Neural progenitor cell (in vitro differentiated cells): ENCODE data around the gene ORMDL1. TPM values are rescaled to one million over a fixed set of nuclear protein-coding genes. Genes with fewer than 3 reads are reported as not detected.
A peak's percentile ranks its signal among the peaks of the same experiment; 100 is the strongest.

Source experiments
- DNase-seq: peaks from one replicate; pipeline ENCODE4 v3.0.0-alpha.2; 2016; ENCODE audit warnings: low spot score
- H2AFZ ChIP-seq: fragments of 200-600 bp; sonication (generic); replicated peaks from 2 replicates; pipeline ENCODE4 v1.6.1; 2016; ENCODE audit warnings: antibody characterized with exemption
- H3F3A ChIP-seq: fragments of 200-600 bp; sonication (generic); 2 replicates; pipeline ENCODE4 v1.6.1; 2016; ENCODE audit warnings: antibody characterized with exemption, low read depth
- H3K27ac ChIP-seq: fragments of 200-600 bp; sonication (generic); 2 replicates; pipeline ENCODE4 v1.5.1; 2016; ENCODE audit warnings: mild to moderate bottlenecking
- H3K27me3 ChIP-seq: fragments of 200-600 bp; sonication (generic); 2 replicates; pipeline ENCODE4 v1.6.1; 2016; ENCODE audit warnings: mild to moderate bottlenecking, moderate library complexity
- H3K36me3 ChIP-seq: fragments of 200-600 bp; sonication (generic); 2 replicates; pipeline ENCODE4 v1.5.1; 2016
- H3K4me1 ChIP-seq: fragments of 200-600 bp; sonication (generic); 2 replicates; pipeline ENCODE4 v1.6.1; 2016; ENCODE audit warnings: mixed run types
- H3K4me2 ChIP-seq: fragments of 200-600 bp; sonication (generic); 2 replicates; pipeline ENCODE4 v1.6.1; 2016
- H3K4me3 ChIP-seq: fragments of 200-600 bp; sonication (generic); 2 replicates; pipeline ENCODE4 v1.5.1; 2016
- H3K79me2 ChIP-seq: fragments of 200-600 bp; sonication (generic); 2 replicates; pipeline ENCODE4 v1.6.1; 2016; ENCODE audit warnings: low read depth
- H3K9ac ChIP-seq: fragments of 200-600 bp; sonication (generic); 2 replicates; pipeline ENCODE4 v1.6.1; 2016
- H3K9me3 ChIP-seq: fragments of 200-600 bp; sonication (generic); 2 replicates; pipeline ENCODE4 v1.5.1; 2016; ENCODE audit warnings: low read depth
- H4K20me1 ChIP-seq: fragments of 200-600 bp; sonication (generic); 2 replicates; pipeline ENCODE4 v1.6.1; 2016; ENCODE audit warnings: low read depth
- H3K27ac Mint-ChIP-seq: 3 replicates; pipeline ENCODE4 v1.8.0; 2021; ENCODE audit warnings: mixed read lengths
- H3K27me3 Mint-ChIP-seq: 2 replicates; pipeline ENCODE4 v1.8.0; 2022; ENCODE audit warnings: low read depth, mild to moderate bottlenecking, inconsistent platforms, moderate library complexity, mixed read lengths; ENCODE audit not compliant: insufficient read depth
- H3K36me3 Mint-ChIP-seq: 3 replicates; pipeline ENCODE4 v1.8.0; 2021; ENCODE audit warnings: mixed read lengths
- H3K4me1 Mint-ChIP-seq: 3 replicates; pipeline ENCODE4 v1.8.0; 2021; ENCODE audit warnings: mixed read lengths
- H3K4me3 Mint-ChIP-seq: 3 replicates; pipeline ENCODE4 v1.8.0; 2021; ENCODE audit warnings: mild to moderate bottlenecking, moderate library complexity, mixed read lengths
- H3K9me3 Mint-ChIP-seq: 3 replicates; pipeline ENCODE4 v1.8.0; 2020; ENCODE audit warnings: mixed read lengths
- EZH2 ChIP-seq: fragments of 200-600 bp; sonication (generic); IDR thresholded peaks from 2 replicates; pipeline ENCODE4 v1.6.1; 2017; ENCODE audit warnings: antibody characterized with exemption, mild to moderate bottlenecking, moderate library complexity
- EZH2phosphoT487 ChIP-seq: fragments of 200-600 bp; sonication (generic); IDR thresholded peaks from 2 replicates; pipeline ENCODE4 v1.6.1; 2017; ENCODE audit warnings: antibody characterized with exemption
- total RNA-seq: library from RNA; depleted of rRNA; stranded (reverse); fragments of >200 nt; gene quantifications from 2 replicates; pipeline ENCODE4 v1.2.3, GENCODE V29; 2015; ENCODE audit warnings: low replicate concordance
- TF ChIP-seq, protein P1 (sequence below): fragments of 200-600 bp; sonication (generic); IDR thresholded peaks from 2 replicates; pipeline ENCODE4 v1.5.1; 2017; ENCODE audit warnings: antibody characterized with exemption, mild to moderate bottlenecking

The ORMDL1 gene
- total RNA-seq, 1 donor from 2014 or later: 171 TPM

DNA sequence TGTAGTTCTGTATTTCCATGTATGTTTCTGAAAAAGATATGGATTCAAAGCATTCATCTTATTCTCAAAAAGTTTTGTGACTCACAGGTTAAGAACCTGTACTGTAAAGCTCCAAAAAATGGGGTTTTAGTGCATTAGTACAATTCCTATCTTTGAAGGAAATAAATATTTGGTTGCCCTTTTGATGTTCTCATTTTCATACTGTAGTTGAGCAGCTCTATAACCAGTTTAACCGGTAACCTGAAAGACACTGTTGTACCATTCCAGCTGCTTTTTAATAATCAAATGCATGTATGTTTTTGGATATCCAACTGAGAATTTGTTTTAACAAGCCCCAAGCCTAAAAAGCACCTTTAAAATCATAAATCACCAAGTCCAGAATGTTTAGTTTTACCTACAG, 11.9 kb downstream of the ORMDL1 start:
- Histone ChIP-seq H3K79me2 (no peaks in the 10 kb centered on the region), H3K27ac (no peak overlapping the region), H3K9ac (no peak overlapping the region), H3K4me3 (no peak overlapping the region), H4K20me1 (no peaks in the 10 kb centered on the region), H3K4me1 (no peaks in the 10 kb centered on the region), H3K27me3 (no peaks in the 10 kb centered on the region), H3F3A (no peaks in the 10 kb centered on the region), H3K9me3 (no peaks in the 10 kb centered on the region), H3K4me2 (no peak overlapping the region), H3K36me3 (peaks cover 50% of the 10 kb centered on the region), H2AFZ (no peak overlapping the region)
- Mint-ChIP-seq H3K4me3 (no peak overlapping the region), H3K36me3 (peaks cover 16% of the 10 kb centered on the region), H3K4me1 (no peaks in the 10 kb centered on the region), H3K9me3 (no peaks in the 10 kb centered on the region), H3K27me3 (no peaks in the 10 kb centered on the region), H3K27ac (no peak overlapping the region)
- TF ChIP-seq EZH2phosphoT487: no peak
- DNase-seq: no peak

DNA sequence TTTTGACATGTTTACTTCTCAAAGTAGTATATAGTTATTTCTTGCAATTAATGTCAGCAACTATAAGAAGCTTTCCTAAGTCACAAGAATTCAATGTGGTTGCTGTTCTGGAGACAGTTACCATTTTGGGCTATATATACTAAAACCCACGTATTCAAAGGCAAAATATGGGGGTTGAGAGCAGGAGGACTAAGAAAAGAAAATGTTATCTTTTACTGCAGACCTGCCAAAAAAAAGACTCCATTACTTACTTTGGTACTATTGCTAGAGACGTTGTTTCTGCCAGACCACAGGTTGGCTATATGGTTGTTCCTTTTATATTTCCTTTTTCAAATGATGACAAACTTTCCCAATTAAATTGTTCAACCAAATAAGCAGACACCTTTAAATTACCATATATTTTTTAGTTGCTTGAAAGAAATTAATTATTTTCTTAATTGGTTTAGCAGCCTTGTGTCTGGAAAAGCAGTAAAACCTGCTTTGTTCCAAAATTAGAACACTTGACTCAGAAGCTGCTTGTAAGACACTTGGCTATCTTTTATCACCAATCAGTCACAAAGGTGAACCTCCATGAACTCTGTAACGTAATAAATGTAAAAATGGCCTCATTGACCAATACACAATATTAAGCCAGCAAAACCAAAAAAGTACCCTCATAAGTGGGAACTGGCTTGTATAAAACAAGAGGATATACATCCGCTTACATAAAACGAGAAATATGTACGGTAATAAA, 13.4 kb downstream of the ORMDL1 start:
- no peaks in the 10 kb centered on the region for H3K27me3 ChIP-seq
- Mint-ChIP-seq H3K36me3 (peaks cover 17% of the 10 kb centered on the region), H3K27ac (no peak overlapping the region), H3K4me3 (no peak overlapping the region), H3K4me1 (no peaks in the 10 kb centered on the region), H3K9me3 (no peaks in the 10 kb centered on the region), H3K27me3 (no peaks in the 10 kb centered on the region)
- H3K79me2 ChIP-seq: no peaks in the 10 kb centered on the region
- no peak overlapping the region for H2AFZ ChIP-seq
- H3K4me2 ChIP-seq: no peak overlapping the region
- H3K36me3 ChIP-seq: peaks cover 54% of the 10 kb centered on the region
- no peaks in the 10 kb centered on the region for H3K9me3 ChIP-seq
- no peaks in the 10 kb centered on the region for H3F3A ChIP-seq
- H3K4me1 ChIP-seq: no peaks in the 10 kb centered on the region
- H3K4me3 ChIP-seq: no peak overlapping the region
- TF ChIP-seq EZH2phosphoT487 (no peak), EZH2 (no peak)
- TF ChIP-seq, protein P1, sequence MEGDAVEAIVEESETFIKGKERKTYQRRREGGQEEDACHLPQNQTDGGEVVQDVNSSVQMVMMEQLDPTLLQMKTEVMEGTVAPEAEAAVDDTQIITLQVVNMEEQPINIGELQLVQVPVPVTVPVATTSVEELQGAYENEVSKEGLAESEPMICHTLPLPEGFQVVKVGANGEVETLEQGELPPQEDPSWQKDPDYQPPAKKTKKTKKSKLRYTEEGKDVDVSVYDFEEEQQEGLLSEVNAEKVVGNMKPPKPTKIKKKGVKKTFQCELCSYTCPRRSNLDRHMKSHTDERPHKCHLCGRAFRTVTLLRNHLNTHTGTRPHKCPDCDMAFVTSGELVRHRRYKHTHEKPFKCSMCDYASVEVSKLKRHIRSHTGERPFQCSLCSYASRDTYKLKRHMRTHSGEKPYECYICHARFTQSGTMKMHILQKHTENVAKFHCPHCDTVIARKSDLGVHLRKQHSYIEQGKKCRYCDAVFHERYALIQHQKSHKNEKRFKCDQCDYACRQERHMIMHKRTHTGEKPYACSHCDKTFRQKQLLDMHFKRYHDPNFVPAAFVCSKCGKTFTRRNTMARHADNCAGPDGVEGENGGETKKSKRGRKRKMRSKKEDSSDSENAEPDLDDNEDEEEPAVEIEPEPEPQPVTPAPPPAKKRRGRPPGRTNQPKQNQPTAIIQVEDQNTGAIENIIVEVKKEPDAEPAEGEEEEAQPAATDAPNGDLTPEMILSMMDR: no peak
- DNase-seq: no peak
- no peaks in the 10 kb centered on the region for H4K20me1 ChIP-seq
- peak overlapping the region; percentile 10 for H3K27ac ChIP-seq
- H3K9ac ChIP-seq: no peak overlapping the region

DNA sequence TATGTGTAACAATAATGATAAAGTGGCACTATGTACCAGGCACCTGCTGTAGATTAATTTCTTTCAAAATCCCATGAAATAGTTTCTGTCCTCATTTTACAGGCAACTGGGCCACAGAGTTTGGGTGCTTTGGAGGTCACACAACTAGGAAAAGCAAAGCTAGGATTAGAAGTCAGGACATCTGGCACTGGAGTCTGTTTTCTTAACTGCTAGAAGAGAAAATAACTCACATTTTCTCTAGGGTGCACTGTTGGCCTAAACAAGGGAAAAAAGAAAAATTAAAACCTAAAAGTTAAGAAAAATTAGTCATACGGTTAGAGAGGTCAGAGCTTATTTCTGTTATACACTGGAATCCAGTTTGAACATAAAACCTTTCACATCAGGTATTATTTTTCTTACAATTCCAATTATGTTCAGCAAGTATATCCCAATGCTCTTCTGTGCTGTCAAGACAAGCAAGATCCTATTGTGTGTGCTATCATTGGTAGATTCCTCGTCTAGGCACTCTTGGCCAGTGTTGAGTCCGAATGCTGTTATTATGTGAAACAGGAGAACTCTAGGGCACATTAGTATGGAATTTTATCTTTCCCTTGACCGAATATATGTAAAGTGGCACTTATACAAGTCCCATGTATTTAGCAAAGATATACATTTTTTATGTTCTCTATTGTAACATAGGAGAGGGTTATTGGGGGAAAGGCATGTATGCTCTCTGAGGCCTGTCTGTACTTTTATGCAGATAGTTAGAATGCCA, 20.1 kb downstream of the ORMDL1 start:
- Mint-ChIP-seq H3K27me3 (no peaks in the 10 kb centered on the region), H3K4me1 (peaks cover 6% of the 10 kb centered on the region), H3K27ac (no peak overlapping the region), H3K36me3 (peaks cover 2% of the 10 kb centered on the region), H3K4me3 (peak overlapping the region; percentile 67), H3K9me3 (no peaks in the 10 kb centered on the region)
- H3K9me3 ChIP-seq: no peaks in the 10 kb centered on the region
- H3K4me2 ChIP-seq: peak overlapping the region; percentile 81
- H4K20me1 ChIP-seq: no peaks in the 10 kb centered on the region
- H3K36me3 ChIP-seq: peaks cover 10% of the 10 kb centered on the region
- H3K9ac ChIP-seq: no peak overlapping the region
- DNase-seq: no peak
- no peak overlapping the region for H3K27ac ChIP-seq
- peak overlapping the region; percentile 70 for H3K4me3 ChIP-seq
- peaks cover 11% of the 10 kb centered on the region for H3K4me1 ChIP-seq
- TF ChIP-seq, protein P1: no peak
- TF ChIP-seq EZH2: no peak
- no peak for TF ChIP-seq EZH2phosphoT487
- H3K79me2 ChIP-seq: peaks cover 12% of the 10 kb centered on the region
- no peak overlapping the region for H2AFZ ChIP-seq
- no peaks in the 10 kb centered on the region for H3K27me3 ChIP-seq
- H3F3A ChIP-seq: peaks cover 26% of the 10 kb centered on the region
